Karpas-422 (cell line): ENCODE results near the gene PCDHA1. TPM values are rescaled to one million over a fixed set of nuclear protein-coding genes. Genes with fewer than 3 reads are reported as not detected.
"Not testable (repeated sequence)": the region's sequence is repeated elsewhere in the genome, so short reads cannot be mapped to it uniquely, and the experiment has no call there.

Experiments
- DNase-seq: peaks from one replicate; pipeline ENCODE4 v3.0.0-alpha.2; 2015
- H2AFZ ChIP-seq: fragments of 200-600 bp; sonication (generic); 2 replicates; pipeline ENCODE4 v1.6.1; 2014; ENCODE audit warnings: antibody characterized with exemption, low read length, mixed read lengths
- H3K27ac ChIP-seq: fragments of 200-600 bp; sonication (generic); 2 replicates; pipeline ENCODE4 v1.5.1; 2014; ENCODE audit warnings: mild to moderate bottlenecking, low read length, moderate library complexity
- H3K27me3 ChIP-seq: fragments of 200-600 bp; sonication (generic); 2 replicates; pipeline ENCODE4 v1.6.1; 2014; ENCODE audit warnings: low read length, mixed read lengths
- H3K36me3 ChIP-seq: fragments of 200-600 bp; sonication (generic); 2 replicates; pipeline ENCODE4 v1.6.1; 2014; ENCODE audit warnings: low read length, mixed read lengths; ENCODE audit not compliant: insufficient read depth
- H3K4me1 ChIP-seq: fragments of 200-600 bp; sonication (generic); 2 replicates; pipeline ENCODE4 v1.6.1; 2014; ENCODE audit warnings: mild to moderate bottlenecking, low read length, mixed read lengths
- H3K4me2 ChIP-seq: fragments of 200-600 bp; sonication (generic); 2 replicates; pipeline ENCODE4 v1.6.1; 2014; ENCODE audit warnings: low read length, low read depth, mild to moderate bottlenecking; ENCODE audit not compliant: poor library complexity, severe bottlenecking
- H3K4me3 ChIP-seq: fragments of 200-600 bp; sonication (generic); 2 replicates; pipeline ENCODE4 v1.5.1; 2014; ENCODE audit warnings: mild to moderate bottlenecking, antibody characterized with exemption, low read length, mixed read lengths
- H3K79me2 ChIP-seq: fragments of 200-600 bp; sonication (generic); 2 replicates; pipeline ENCODE4 v1.6.1; 2014; ENCODE audit warnings: mild to moderate bottlenecking, low read length, mixed read lengths
- H3K9ac ChIP-seq: fragments of 200-600 bp; sonication (generic); 2 replicates; pipeline ENCODE4 v1.6.0; 2014; ENCODE audit warnings: low read length
- H3K9me2 ChIP-seq: fragments of 200-600 bp; sonication (generic), shearing (Covaris generic); replicated peaks from 2 replicates; pipeline ENCODE4 v1.6.0; 2014; ENCODE audit warnings: mild to moderate bottlenecking, low read length, moderate library complexity; ENCODE audit not compliant: insufficient read depth
- H3K9me3 ChIP-seq: fragments of 300-700, 200-600 bp; sonication (generic); 2 replicates; pipeline ENCODE4 v1.6.1; 2014; ENCODE audit warnings: low read length, mixed read lengths
- H4K20me1 ChIP-seq: fragments of 200-600 bp; sonication (generic); 2 replicates; pipeline ENCODE4 v1.6.1; 2014; ENCODE audit warnings: mild to moderate bottlenecking, antibody characterized with exemption, low read length, low read depth; ENCODE audit not compliant: insufficient read depth
- total RNA-seq: library from RNA; depleted of rRNA; stranded (reverse); fragments of >200 nt; shearing (Covaris generic); gene quantifications from 2 replicates; pipeline ENCODE4 v1.2.3, GENCODE V29; 2014; ENCODE audit warnings: low replicate concordance

The PCDHA1 gene
- total RNA-seq, 1 experiment from 2014 or later, result not detected

DNA sequence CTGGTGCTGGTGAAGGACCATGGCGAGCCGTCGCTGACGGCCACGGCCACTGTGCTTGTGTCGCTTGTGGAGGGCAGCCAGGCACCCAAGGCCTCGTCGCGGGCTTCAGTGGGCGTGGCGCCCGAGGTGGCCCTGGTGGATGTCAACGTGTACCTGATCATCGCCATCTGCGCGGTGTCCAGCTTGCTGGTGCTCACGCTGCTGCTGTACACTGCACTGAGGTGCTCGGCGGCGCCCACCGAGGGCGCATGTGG, 72.0 kb downstream of the PCDHA1 start:
- no peak for DNase-seq
- Histone ChIP-seq H3K9me3 (no peaks in the 10 kb centered on the region), H4K20me1 (no peaks in the 10 kb centered on the region), H3K79me2 (no peaks in the 10 kb centered on the region), H3K4me1 (no peaks in the 10 kb centered on the region), H3K27ac (no peak overlapping the region), H3K4me3 (no peak overlapping the region), H3K36me3 (no peaks in the 10 kb centered on the region), H3K4me2 (no peak overlapping the region), H3K9me2 (no peaks in the 10 kb centered on the region), H3K9ac (no peak overlapping the region), H3K27me3 (no peaks in the 10 kb centered on the region), H2AFZ (no peak overlapping the region)

DNA sequence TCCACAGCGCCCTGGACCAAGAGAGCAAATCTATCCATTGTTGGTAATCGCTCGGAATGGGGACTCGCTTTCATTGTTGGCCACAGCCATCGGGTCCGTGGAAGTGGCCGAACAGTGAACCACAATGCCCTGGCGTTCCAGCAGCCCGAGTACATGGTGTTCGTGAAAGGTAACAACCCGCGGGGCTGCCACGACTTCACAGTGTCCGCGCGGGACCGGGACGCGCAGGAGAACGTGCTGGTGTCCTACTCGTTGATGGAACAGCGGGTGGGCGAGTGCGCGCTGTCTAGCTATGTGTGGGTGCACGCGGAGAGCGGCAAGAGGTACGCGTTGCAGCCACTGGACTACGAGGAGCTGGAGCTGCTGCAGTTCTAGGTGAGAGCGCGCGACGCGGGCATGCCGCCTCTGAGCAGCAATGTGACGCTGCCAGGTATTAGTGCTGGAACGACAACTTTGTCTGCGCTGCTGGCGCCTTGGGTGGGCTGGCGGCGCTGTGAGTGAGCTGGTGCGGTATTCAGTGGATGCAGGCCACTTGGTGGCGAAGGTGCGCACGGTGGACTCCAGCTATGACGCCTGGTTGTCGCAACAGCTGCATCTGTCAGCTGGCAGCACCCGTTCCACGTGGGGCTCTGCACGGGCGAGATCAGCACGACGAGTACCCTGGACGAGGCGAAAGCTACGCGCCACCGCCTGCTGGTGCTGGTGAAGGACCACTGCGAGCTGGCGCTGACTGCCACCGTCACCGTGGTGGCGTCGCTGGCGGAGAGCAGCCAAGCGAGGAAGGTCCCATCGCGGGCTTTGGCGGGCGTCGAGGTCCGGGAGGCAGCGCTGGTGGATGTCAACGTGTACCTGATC, 76.7 kb downstream of the PCDHA1 start:
- H3K4me3 ChIP-seq, result no peak overlapping the region
- no peaks in the 10 kb centered on the region for H3K27me3 ChIP-seq
- no peaks in the 10 kb centered on the region for H3K9me2 ChIP-seq
- no peaks in the 10 kb centered on the region for H3K36me3 ChIP-seq
- no peaks in the 10 kb centered on the region for H4K20me1 ChIP-seq
- no peaks in the 10 kb centered on the region for H3K79me2 ChIP-seq
- no peak for DNase-seq
- no peak overlapping the region for H3K4me2 ChIP-seq
- no peaks in the 10 kb centered on the region for H3K4me1 ChIP-seq
- no peak overlapping the region for H3K27ac ChIP-seq
- no peaks in the 10 kb centered on the region for H3K9me3 ChIP-seq
- H3K9ac ChIP-seq, result no peak overlapping the region
- H2AFZ ChIP-seq, result no peak overlapping the region

DNA sequence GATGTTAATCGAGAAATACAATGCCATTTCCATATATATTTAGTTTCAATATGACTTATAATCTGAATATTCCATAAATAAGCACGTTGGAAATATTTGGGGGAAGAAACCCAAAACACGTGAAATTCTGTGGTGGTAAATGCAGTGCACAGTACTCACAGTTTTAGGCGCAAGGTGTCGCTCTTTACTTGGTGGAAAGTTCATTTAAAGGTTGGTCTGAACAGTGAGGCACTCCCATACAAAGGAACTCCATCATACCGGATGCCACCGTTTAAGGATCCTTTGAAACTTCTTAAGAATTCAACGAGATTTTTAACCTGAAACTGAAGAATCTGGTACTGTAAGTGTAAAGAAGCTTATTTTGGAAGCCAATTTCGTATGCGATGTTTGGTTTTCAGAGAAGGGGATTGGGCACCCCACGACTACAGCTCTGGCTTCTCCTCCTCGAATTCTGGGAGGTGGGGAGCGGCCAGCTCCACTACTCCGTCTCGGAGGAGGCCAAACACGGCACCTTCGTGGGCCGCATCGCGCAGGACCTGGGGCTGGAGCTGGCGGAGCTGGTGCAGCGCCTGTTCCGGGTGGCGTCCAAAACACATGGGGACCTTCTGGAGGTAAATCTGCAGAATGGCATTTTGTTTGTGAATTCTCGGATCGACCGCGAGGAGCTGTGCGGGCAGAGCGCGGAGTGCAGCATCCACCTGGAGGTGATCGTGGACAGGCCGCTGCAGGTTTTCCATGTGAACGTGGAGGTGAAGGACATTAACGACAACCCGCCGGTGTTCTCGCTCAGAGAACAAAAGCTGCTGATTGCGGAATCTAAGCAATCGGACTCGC, 83.0 kb downstream of the PCDHA1 start, which contains the start of gene PCDHA11:
PCDHA11 (plus strand) TSS at position 237 of the 834 bp plus-strand sequence; CDS start at position 384, 147 bp downstream.
- Histone ChIP-seq H3K36me3 (no peaks in the 10 kb centered on the region), H3K27me3 (no peaks in the 10 kb centered on the region), H4K20me1 (no peaks in the 10 kb centered on the region), H3K79me2 (no peaks in the 10 kb centered on the region), H3K9me2 (no peaks in the 10 kb centered on the region), H2AFZ (no peak within 1 kb of the TSS), H3K4me3 (no peak within 1 kb of the TSS), H3K4me2 (no peak within 1 kb of the TSS), H3K9me3 (no peaks in the 10 kb centered on the region), H3K27ac (no peak within 1 kb of the TSS), H3K4me1 (no peaks in the 10 kb centered on the region), H3K9ac (no peak within 1 kb of the TSS)
- DNase-seq, result no peak

DNA sequence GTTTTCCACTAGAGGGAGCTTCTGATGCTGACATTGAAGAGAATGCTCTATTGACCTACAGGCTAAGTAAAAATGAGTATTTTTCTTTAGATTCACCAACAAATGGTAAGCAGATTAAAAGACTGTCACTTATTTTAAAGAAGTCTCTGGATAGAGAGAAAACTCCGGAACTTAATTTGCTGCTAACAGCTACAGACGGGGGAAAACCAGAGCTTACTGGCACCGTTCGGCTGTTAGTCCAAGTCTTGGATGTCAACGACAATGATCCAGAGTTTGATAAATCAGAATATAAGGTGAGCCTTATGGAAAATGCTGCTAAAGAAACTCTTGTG, 83.6 kb downstream of the PCDHA1 start:
- Histone ChIP-seq H3K9me3 (no peaks in the 10 kb centered on the region), H3K27me3 (no peaks in the 10 kb centered on the region), H3K79me2 (no peaks in the 10 kb centered on the region), H3K36me3 (no peaks in the 10 kb centered on the region), H3K4me2 (no peak overlapping the region), H3K9me2 (0 out of 2 replicates have a peak, but pooled peaks cover 2% of the 10 kb centered on the region), H3K4me3 (no peak overlapping the region), H3K4me1 (no peaks in the 10 kb centered on the region), H2AFZ (no peak overlapping the region), H4K20me1 (no peaks in the 10 kb centered on the region), H3K27ac (no peak overlapping the region), H3K9ac (no peak overlapping the region)
- no peak for DNase-seq

DNA sequence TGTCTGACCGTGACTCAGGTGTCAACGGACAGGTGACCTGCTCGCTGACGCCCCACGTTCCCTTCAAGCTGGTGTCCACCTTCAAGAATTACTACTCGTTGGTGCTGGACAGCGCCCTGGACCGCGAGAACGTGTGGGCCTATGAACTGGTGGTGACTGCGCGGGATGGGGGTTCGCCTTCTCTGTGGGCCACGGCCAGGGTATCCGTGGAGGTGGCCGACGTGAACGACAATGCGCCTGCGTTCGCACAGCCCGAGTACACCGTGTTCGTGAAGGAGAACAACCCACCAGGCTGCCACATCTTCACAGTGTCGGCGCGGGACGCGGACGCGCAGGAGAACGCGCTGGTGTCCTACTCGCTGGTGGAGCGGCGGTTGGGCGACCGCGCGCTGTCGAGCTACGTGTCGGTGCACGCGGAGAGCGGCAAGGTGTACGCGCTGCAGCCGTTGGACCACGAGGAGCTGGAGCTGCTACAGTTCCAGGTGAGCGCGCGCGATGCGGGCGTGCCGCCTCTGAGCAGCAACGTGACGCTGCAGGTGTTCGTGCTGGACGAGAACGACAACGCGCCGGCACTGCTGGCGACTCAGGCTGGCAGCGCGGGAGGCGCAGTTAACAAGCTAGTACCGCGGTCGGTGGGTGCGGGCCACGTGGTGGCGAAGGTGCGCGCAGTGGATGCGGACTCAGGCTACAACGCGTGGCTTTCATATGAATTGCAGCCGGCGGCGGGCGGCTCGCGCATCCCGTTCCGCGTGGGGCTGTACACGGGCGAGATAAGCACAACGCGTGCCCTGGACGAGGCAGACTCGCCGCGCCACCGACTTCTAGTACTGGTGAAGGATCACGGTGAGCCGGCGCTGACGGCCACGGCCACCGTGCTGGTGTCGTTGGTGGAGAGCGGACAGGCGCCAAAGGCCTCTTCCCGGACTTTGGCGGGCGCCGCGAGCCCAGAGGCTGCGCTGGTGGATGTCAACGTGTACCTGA, 84.6 kb downstream of the PCDHA1 start:
- H2AFZ ChIP-seq, result no peak overlapping the region
- H3K4me2 ChIP-seq, result no peak overlapping the region
- no peaks in the 10 kb centered on the region for H3K79me2 ChIP-seq
- H3K9me3 ChIP-seq, result no peaks in the 10 kb centered on the region
- H3K4me1 ChIP-seq, result no peaks in the 10 kb centered on the region
- no peaks in the 10 kb centered on the region for H3K27me3 ChIP-seq
- DNase-seq, result no peak
- H3K36me3 ChIP-seq, result no peaks in the 10 kb centered on the region
- H3K9ac ChIP-seq, result no peak overlapping the region
- 0 out of 2 replicates have a peak, but pooled peaks cover 3% of the 10 kb centered on the region for H3K9me2 ChIP-seq
- no peaks in the 10 kb centered on the region for H4K20me1 ChIP-seq
- no peak overlapping the region for H3K27ac ChIP-seq
- no peak overlapping the region for H3K4me3 ChIP-seq

DNA sequence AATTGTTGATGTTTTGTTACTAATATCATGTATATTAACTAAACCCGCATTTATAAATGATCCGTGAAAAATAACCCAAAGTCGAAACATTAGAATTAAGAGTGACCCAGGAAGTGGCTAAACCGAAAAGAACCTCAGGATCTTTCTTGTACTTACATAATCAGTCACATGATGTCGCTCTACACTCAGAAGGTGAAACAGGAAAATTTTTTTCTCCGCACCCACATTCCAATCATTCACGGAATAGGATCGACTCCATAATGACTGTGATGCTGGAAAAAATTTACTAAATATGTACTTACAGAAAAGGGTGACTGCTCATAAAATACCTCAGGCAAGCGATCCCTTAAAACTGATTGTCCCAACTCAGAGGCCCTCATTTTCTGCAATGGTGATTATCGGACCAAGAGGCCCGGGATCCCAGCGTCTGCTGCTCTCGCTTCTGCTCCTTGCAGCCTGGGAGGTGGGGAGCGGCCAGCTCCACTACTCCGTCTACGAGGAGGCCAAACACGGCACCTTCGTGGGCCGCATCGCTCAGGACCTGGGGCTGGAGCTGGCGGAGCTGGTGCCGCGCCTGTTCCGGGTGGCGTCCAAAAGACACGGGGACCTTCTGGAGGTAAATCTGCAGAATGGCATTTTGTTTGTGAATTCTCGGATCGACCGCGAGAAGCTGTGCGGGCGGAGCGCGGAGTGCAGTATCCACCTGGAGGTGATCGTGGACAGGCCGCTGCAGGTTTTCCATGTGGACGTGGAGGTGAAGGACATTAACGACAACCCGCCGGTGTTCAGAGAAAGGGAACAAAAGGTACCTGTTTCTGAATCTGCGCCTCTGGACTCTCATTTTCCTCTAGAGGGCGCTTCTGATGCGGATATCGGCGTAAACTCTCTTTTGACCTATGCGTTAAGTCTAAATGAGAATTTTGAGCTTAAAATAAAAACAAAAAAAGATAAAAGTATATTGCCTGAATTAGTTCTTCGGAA, 89.4 kb downstream of the PCDHA1 start, which contains the start of gene PCDHA12:
PCDHA12 (plus strand) TSS at position 224 of the 981 bp plus-strand sequence; CDS start at position 389, 165 bp downstream.
- Histone ChIP-seq H3K9me3 (no peaks in the 10 kb centered on the region), H3K36me3 (no peaks in the 10 kb centered on the region), H3K79me2 (no peaks in the 10 kb centered on the region), H3K27ac (no peak within 1 kb of the TSS), H3K27me3 (no peaks in the 10 kb centered on the region), H2AFZ (no peak within 1 kb of the TSS), H3K9ac (no peak within 1 kb of the TSS), H3K4me2 (no peak within 1 kb of the TSS), H3K4me1 (no peaks in the 10 kb centered on the region), H3K9me2 (0 out of 2 replicates have a peak, but pooled peaks cover 3% of the 10 kb centered on the region), H4K20me1 (no peaks in the 10 kb centered on the region), H3K4me3 (no peak within 1 kb of the TSS)
- DNase-seq, result no peak

DNA sequence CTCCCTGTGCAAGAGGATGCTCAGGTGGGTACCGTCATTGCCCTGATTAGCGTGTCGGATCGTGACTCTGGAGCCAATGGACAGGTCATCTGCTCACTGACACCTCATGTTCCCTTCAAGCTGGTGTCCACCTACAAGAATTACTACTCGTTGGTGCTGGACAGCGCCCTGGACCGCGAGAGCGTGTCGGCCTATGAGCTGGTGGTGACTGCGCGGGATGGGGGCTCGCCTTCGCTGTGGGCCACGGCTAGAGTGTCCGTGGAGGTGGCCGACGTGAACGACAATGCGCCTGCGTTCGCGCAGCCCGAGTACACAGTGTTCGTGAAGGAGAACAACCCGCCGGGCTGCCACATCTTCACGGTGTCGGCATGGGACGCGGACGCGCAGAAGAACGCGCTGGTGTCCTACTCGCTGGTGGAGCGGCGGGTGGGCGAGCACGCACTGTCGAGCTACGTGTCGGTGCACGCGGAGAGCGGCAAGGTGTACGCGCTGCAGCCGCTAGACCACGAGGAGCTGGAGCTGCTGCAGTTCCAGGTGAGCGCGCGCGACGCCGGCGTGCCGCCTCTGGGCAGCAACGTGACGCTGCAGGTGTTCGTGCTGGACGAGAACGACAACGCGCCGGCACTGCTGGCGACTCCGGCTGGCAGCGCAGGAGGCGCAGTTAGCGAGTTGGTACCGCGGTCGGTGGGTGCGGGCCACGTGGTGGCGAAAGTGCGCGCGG, 90.8 kb downstream of the PCDHA1 start:
- H3K36me3 ChIP-seq, H3K4me2 ChIP-seq, H2AFZ ChIP-seq, H4K20me1 ChIP-seq, H3K9ac ChIP-seq, H3K27me3 ChIP-seq, H3K27ac ChIP-seq, DNase-seq, H3K79me2 ChIP-seq, H3K4me3 ChIP-seq, H3K9me3 ChIP-seq, H3K4me1 ChIP-seq, H3K9me2 ChIP-seq: not testable (repeated sequence)
